GM18511 (cell line): ENCODE measurements around the gene TRUB2.
"Not testable (repeated sequence)": the region's sequence is repeated elsewhere in the genome, so short reads cannot be mapped to it uniquely, and the experiment has no call there.

Experiments
- ATAC-seq: cut with Tn5 transposase; IDR thresholded peaks from one replicate; pipeline ENCODE4 v1.9.1; 2021; ENCODE audit warnings: mild to moderate bottlenecking, moderate library complexity; ENCODE audit not compliant: unreplicated experiment

Gene TRUB2

DNA sequence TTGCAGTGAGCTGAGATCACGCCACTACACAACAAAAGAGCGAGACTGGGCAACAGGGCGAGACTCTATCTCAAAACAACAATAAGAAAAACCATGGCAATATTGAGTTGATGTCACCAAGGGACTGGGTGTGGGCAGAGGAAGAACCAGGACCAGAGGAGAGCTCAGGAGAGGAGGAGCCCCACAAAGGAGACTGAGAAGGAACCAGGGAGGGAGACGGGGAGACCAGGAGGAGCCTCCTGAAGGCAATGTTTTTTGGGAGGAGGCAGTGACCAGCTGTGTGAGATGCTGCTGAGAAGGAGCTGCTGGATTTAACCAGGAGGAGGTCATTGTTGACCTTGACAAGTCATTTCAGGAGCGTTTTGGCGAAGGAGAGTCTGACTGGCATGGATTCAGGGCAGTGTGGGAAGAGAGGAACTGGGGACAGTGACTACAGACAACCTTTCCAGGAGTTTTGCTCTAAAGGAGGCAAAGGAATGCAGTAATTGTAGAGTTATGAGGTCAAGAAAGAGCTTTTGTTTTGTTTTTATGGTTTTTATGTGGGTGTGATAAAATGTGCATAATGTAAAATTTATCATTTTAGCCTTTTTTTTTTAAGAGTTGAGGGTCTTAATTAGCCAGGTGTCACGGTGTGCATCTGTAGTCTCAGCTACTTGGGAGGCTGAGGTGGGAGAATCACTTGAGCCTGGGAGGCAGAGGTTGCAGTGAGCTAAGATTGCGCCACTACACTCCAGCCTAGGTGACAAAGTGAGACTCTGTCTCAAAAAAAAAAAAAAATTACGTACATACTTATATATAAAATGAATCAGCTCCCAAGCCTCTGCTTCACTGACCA lies 17.9 kb downstream of the TRUB2 start:
- no peak for ATAC-seq

DNA sequence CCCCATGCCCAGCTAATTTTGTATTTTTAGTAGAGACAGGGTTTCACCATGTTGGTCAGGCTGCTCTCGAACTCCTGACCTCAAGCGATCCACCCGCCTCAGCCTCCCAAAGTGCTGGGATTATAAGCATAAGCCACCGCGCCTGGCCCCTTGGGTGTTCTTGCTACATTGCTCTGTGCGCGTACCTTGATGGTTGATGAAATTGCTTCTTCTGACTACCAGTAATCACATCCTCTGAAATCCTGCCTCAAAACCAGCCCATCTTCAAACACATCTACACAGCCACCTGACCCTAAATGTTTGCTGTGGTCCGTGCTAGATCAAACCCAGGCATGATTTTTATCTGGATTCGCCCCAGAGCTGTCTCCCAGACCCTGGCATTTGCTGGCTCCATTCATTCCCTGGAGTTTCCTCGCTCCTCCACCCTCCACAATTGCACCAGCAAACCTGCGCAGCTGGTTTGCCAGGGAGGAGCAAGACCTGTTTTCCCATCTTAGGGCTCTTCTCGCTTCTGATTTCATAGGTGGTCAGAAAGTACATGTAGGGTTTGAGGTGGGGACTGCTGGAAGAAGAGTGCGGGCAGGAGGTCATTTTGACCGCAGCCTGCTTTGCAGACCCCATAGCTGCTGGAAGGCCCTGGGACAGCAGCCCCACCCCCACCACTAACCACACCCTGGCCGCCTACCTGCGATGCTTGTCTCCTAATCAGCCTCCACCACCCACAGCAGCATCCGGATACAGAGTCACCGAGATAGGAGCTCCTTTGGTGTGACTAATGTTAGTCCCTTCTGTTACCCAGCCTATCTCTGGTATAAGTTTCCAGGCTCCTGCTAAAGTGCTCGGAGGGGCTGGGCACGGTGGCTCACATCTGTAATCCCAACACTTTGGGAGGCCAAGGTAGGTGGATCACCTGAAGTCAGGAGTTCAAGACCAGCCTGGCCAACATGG lies 23.4 kb downstream of the TRUB2 start:
- ATAC-seq = no peak

GRCh38 chr9:128297221-128297773 lies 24.9 kb downstream of the TRUB2 start:
- no peak for ATAC-seq

GRCh38 chr9:128296340-128297220 lies 25.7 kb downstream of the TRUB2 start:
- no peak for ATAC-seq

- ATAC-seq = no peak
These were observed 28.1 kb downstream of the TRUB2 start for GRCh38 chr9:128294142-128294541.

- ATAC-seq = no peak
These were observed 29.2 kb downstream of the TRUB2 start for GRCh38 chr9:128293091-128293490.

DNA sequence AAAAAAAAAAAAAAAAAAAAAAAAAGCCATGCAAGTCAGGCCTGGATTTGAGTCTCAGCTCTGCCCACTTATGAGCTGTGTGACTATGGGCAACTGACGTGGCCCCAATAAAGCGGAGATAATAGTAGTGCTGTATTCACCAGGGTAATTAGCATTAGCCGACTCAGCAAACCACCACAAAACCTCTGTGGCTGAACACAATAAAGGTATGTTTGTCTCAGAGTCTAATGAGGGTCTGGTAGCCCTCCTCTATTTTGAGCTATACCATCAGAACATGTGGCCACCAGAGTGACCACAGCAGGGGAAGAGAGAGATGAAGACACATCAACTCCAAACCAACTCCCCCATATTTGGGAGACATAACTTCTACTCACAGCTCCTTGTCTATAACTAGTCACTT lies 30.2 kb downstream of the TRUB2 start:
- ATAC-seq = no peak

DNA sequence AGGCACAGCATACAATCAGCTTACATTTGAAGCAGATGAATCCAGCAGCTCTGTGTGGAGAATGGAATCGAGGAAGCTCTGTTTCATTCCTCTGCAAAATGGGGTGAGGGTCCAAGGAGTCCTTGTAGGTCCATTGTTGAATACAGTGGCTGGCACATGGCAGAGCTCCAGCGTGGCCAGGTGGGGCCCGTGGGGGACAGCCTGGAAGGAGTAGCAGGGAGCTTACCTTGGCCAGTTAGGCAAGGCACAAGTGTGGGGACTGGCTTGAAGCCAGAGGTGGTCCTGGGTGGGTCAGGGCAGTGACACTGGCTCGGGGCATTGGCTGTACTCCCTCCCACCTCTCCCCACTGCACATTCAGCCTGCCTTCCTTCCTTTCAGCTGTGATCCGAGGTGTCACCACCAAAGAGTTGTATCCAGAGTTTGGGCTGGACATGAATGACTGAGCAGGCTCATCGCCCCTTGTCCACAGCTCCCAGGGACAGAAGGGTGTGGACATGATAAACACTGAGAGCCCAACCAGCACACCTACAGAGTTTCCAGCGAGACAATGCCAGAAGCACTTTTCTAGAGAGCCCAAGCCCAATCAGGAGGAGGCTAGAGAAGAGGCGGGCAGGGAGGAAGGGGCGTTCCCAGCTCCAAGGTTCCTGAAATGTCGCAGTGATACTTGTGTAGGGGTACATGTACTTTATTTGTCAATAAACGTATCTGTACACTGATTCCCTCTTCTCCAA lies 33.8 kb downstream of the TRUB2 start:
- no peak for ATAC-seq

- ATAC-seq = no peak
These were observed 35.8 kb downstream of the TRUB2 start for GRCh38 chr9:128286440-128286839.

- ATAC-seq = no peak
These were observed 37.0 kb downstream of the TRUB2 start for GRCh38 chr9:128285033-128285784.

GRCh38 chr9:128282500-128282899 lies 39.7 kb downstream of the TRUB2 start:
- ATAC-seq = no peak

DNA sequence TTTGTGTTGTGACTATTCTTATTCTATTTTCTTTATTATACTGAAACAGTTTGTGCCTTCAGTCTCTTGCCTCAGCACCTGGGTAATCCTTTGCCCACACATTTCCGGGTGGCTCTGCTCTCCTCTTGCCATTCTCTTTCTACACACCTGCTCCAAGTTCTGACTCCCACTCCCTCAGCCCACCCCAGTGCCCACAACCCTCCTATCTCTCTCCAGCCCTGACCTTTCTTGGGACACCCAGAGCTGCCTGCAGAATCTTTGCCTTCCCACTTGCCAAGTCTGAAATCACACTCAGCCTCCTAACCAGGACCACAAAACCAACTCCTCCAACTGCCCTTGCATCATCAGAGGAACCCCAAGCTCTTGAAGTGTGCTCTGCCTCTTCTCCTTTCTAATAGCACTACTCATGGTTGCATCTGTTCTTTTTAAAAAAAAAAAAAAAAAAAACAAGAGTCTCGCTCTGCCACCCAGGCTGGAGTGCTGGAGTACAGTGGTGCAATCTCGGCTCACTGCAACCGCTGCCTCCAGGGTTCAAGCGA lies 42.1 kb downstream of the TRUB2 start:
- no peak for ATAC-seq

DNA sequence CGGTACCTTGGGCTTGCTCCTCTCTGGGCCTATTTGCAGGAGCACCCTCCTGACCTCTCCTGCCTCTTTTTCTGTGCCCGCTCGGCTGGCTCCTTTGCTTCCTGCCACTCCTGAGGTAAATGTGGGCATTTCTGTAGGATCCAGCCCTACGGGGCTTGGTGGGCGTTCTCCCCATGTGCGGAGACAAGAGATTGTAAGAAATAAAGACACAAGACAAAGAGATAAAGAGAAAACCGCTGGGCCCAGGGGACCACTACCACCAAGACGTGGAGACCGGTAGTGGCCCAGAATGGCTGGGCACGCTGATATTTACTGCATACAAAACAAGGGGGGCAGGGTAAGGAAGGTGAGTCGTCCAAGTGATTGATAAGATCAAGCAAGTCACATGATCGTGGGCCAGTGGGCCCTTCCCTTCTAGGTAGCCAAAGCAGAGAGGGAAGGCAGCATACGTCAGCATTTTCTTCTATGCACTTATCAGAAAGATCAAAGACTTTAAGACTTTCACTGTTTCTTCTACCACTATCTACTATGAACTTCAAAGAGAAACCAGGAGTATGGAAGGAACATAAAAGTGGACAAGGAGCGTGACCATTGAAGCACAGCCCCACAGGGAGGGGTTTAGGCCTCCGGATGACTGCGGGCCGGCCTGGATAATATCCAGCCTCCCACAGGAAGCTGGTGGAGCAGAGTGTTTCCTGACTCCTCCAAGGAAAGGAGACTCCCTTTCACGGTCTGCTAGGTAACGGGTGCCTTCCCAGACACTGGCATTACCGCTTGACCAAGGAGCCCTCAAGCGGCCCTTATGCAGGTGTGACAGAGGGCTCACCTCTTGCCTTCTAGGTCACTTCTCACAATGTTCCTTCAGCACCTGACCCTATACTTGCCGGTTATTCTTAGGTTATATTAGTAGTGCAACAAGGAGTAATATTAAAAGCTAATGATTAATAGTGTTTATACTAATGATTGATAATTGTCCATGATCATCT lies 42.9 kb downstream of the TRUB2 start:
- ATAC-seq = not testable (repeated sequence)

- no peak for ATAC-seq
These were observed 45.5 kb downstream of the TRUB2 start for GRCh38 chr9:128276574-128277270.

DNA sequence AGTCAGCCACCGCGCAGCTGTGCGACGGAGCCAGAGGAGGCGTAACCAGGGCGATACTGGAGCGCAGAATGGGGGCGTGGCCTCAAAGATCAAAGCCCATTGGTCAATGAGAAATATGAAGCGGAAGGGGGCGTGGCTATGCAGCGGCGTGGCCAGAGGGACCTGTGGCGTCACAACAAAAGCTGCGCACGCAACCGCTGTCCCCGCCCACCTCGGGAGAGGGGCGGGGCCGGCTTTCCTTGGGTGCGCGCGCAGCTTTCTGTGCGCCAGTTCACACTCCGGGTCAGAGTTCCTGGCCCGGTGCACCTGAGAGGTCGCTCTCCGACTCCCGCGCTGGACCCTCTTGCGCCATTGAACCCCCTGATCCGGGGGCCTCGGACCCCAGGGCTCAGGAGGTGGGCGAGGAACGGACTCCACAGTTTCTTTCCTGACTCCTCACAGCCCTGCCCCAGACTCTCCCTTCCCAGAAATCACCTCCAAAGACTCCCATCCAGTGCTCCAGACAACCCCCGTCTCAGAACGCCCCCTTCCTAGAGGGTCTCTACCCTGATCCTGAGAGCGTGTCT lies 46.2 kb downstream of the TRUB2 start, which contains the start of gene SWI5:
Gene SWI5, plus strand, starts transcription at position 269 of the 566 bp plus-strand sequence.
- peak; percentile 98 for ATAC-seq

DNA sequence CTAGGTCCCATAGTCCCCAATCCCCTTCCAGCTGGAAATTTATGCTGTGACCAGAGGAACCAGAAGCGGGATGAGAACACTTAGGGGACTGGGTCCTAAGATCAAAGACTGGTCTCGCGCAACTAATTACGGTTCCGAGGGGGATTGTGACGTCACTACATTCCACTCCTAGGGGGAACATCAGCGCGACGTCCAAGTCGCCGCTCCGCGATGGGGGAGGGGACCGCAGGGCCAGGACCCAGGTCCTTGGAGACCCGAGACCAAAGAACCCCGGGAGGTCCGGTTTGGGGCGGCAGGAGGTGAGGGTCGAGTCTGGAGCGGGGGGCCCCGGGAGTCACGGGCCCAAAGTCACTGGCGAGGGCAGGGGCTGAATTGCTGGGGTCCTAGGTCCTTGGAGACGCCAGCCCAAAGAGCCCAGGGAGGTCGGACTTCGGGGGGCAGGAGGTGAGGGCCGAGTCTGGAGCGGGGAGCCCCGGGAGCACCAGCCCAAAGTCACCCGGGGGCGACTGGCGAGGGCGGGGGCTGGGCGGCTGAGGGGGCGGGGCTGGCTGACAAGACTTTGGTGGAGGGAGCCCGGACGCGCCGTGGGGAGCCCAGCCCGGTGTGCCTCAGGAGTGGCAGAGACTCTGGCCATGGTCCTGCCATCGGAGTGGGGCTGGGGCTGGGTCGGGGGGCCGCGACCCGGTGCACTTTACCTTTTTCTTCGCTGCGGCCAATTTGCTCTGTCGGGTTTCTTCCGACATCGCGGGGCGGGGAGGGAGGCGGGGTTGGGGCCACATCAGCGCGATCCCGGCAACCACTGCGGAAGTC lies 46.8 kb downstream of the TRUB2 start, which contains the start of gene GOLGA2:
Gene GOLGA2, minus strand, starts transcription at position 810 of the 810 bp plus-strand sequence. Its CDS starts 31 bp downstream, at position 779.
- ATAC-seq = peak; percentile 65
